Karpas-422 (cell line): ENCODE measurements around the gene MYNN. TPM values are rescaled to one million over a fixed set of nuclear protein-coding genes. Genes with fewer than 3 reads are reported as not detected.

Source experiments
- DNase-seq: peaks from one replicate; pipeline ENCODE4 v3.0.0-alpha.2; 2015
- H2AFZ ChIP-seq: fragments of 200-600 bp; sonication (generic); 2 replicates; pipeline ENCODE4 v1.6.1; 2014; ENCODE audit warnings: antibody characterized with exemption, low read length, mixed read lengths
- H3K27ac ChIP-seq: fragments of 200-600 bp; sonication (generic); 2 replicates; pipeline ENCODE4 v1.5.1; 2014; ENCODE audit warnings: mild to moderate bottlenecking, low read length, moderate library complexity
- H3K27me3 ChIP-seq: fragments of 200-600 bp; sonication (generic); 2 replicates; pipeline ENCODE4 v1.6.1; 2014; ENCODE audit warnings: low read length, mixed read lengths
- H3K36me3 ChIP-seq: fragments of 200-600 bp; sonication (generic); 2 replicates; pipeline ENCODE4 v1.6.1; 2014; ENCODE audit warnings: low read length, mixed read lengths; ENCODE audit not compliant: insufficient read depth
- H3K4me1 ChIP-seq: fragments of 200-600 bp; sonication (generic); 2 replicates; pipeline ENCODE4 v1.6.1; 2014; ENCODE audit warnings: mild to moderate bottlenecking, low read length, mixed read lengths
- H3K4me2 ChIP-seq: fragments of 200-600 bp; sonication (generic); 2 replicates; pipeline ENCODE4 v1.6.1; 2014; ENCODE audit warnings: low read length, low read depth, mild to moderate bottlenecking; ENCODE audit not compliant: poor library complexity, severe bottlenecking
- H3K4me3 ChIP-seq: fragments of 200-600 bp; sonication (generic); 2 replicates; pipeline ENCODE4 v1.5.1; 2014; ENCODE audit warnings: mild to moderate bottlenecking, antibody characterized with exemption, low read length, mixed read lengths
- H3K79me2 ChIP-seq: fragments of 200-600 bp; sonication (generic); 2 replicates; pipeline ENCODE4 v1.6.1; 2014; ENCODE audit warnings: mild to moderate bottlenecking, low read length, mixed read lengths
- H3K9ac ChIP-seq: fragments of 200-600 bp; sonication (generic); 2 replicates; pipeline ENCODE4 v1.6.0; 2014; ENCODE audit warnings: low read length
- H3K9me2 ChIP-seq: fragments of 200-600 bp; sonication (generic), shearing (Covaris generic); replicated peaks from 2 replicates; pipeline ENCODE4 v1.6.0; 2014; ENCODE audit warnings: mild to moderate bottlenecking, low read length, moderate library complexity; ENCODE audit not compliant: insufficient read depth
- H3K9me3 ChIP-seq: fragments of 300-700, 200-600 bp; sonication (generic); 2 replicates; pipeline ENCODE4 v1.6.1; 2014; ENCODE audit warnings: low read length, mixed read lengths
- H4K20me1 ChIP-seq: fragments of 200-600 bp; sonication (generic); 2 replicates; pipeline ENCODE4 v1.6.1; 2014; ENCODE audit warnings: mild to moderate bottlenecking, antibody characterized with exemption, low read length, low read depth; ENCODE audit not compliant: insufficient read depth
- total RNA-seq: library from RNA; depleted of rRNA; stranded (reverse); fragments of >200 nt; shearing (Covaris generic); gene quantifications from 2 replicates; pipeline ENCODE4 v1.2.3, GENCODE V29; 2014; ENCODE audit warnings: low replicate concordance

MYNN gene
- total RNA-seq, 1 experiment from 2014 or later = 22.7 TPM

- no peaks in the 10 kb centered on the region for H4K20me1 ChIP-seq
- no peaks in the 10 kb centered on the region for H3K9me3 ChIP-seq
- H3K4me2 ChIP-seq = no peak overlapping the region
- no peaks in the 10 kb centered on the region for H3K79me2 ChIP-seq
- H3K27me3 ChIP-seq = no peaks in the 10 kb centered on the region
- H3K4me1 ChIP-seq = peaks cover 7% of the 10 kb centered on the region; the same call in 1 of the 2 replicates
- H3K4me3 ChIP-seq = no peak overlapping the region
- DNase-seq = peak; percentile 32
- H3K9me2 ChIP-seq = no peaks in the 10 kb centered on the region
- H2AFZ ChIP-seq = no peak overlapping the region
- no peak overlapping the region for H3K9ac ChIP-seq
- H3K27ac ChIP-seq = no peak overlapping the region
- no peaks in the 10 kb centered on the region for H3K36me3 ChIP-seq
Measured at GRCh38 chr3:169754711-169755110, 18.5 kb upstream of the MYNN start.

- peak; percentile 24 for DNase-seq
- no peaks in the 10 kb centered on the region for H3K9me2 ChIP-seq
- no peak overlapping the region for H2AFZ ChIP-seq
- no peak overlapping the region for H3K27ac ChIP-seq
- H3K9ac ChIP-seq = no peak overlapping the region
- H3K36me3 ChIP-seq = no peaks in the 10 kb centered on the region
- H3K4me2 ChIP-seq = no peak overlapping the region
- no peaks in the 10 kb centered on the region for H4K20me1 ChIP-seq
- no peaks in the 10 kb centered on the region for H3K79me2 ChIP-seq
- H3K27me3 ChIP-seq = no peaks in the 10 kb centered on the region
- no peak overlapping the region for H3K4me3 ChIP-seq
- no peaks in the 10 kb centered on the region for H3K9me3 ChIP-seq
- H3K4me1 ChIP-seq = peaks cover 7% of the 10 kb centered on the region; the same call in 1 of the 2 replicates
Measured at GRCh38 chr3:169755488-169755887, 17.7 kb upstream of the MYNN start.

- H3K79me2 ChIP-seq = no peaks in the 10 kb centered on the region
- no peak overlapping the region for H3K4me2 ChIP-seq
- H4K20me1 ChIP-seq = no peaks in the 10 kb centered on the region
- H3K27me3 ChIP-seq = no peaks in the 10 kb centered on the region
- peaks cover 4% of the 10 kb centered on the region; the same call in 1 of the 2 replicates for H3K4me1 ChIP-seq
- no peaks in the 10 kb centered on the region for H3K36me3 ChIP-seq
- no peak overlapping the region for H3K4me3 ChIP-seq
- peak; percentile 33 for DNase-seq
- H2AFZ ChIP-seq = no peak overlapping the region
- no peaks in the 10 kb centered on the region for H3K9me3 ChIP-seq
- H3K9ac ChIP-seq = no peak overlapping the region
- no peaks in the 10 kb centered on the region for H3K9me2 ChIP-seq
- H3K27ac ChIP-seq = no peak overlapping the region
Measured at GRCh38 chr3:169758359-169758994, 14.7 kb upstream of the MYNN start.

GRCh38 chr3:169759256-169759655 is 13.9 kb upstream of the MYNN start:
- H3K4me1 ChIP-seq = peaks cover 11% of the 10 kb centered on the region
- no peaks in the 10 kb centered on the region for H3K9me2 ChIP-seq
- no peaks in the 10 kb centered on the region for H3K36me3 ChIP-seq
- no peak for DNase-seq
- H2AFZ ChIP-seq = no peak overlapping the region
- H3K9me3 ChIP-seq = no peaks in the 10 kb centered on the region
- no peaks in the 10 kb centered on the region for H3K27me3 ChIP-seq
- no peak overlapping the region for H3K4me3 ChIP-seq
- no peak overlapping the region for H3K27ac ChIP-seq
- no peak overlapping the region for H3K9ac ChIP-seq
- no peak overlapping the region for H3K4me2 ChIP-seq
- H4K20me1 ChIP-seq = no peaks in the 10 kb centered on the region
- no peaks in the 10 kb centered on the region for H3K79me2 ChIP-seq

- no peak overlapping the region for H3K4me3 ChIP-seq
- no peak overlapping the region for H3K27ac ChIP-seq
- H2AFZ ChIP-seq = no peak overlapping the region
- DNase-seq = no peak
- no peaks in the 10 kb centered on the region for H3K27me3 ChIP-seq
- H3K9me3 ChIP-seq = no peaks in the 10 kb centered on the region
- H3K9me2 ChIP-seq = no peaks in the 10 kb centered on the region
- no peaks in the 10 kb centered on the region for H3K36me3 ChIP-seq
- no peak overlapping the region for H3K9ac ChIP-seq
- no peaks in the 10 kb centered on the region for H3K79me2 ChIP-seq
- H3K4me1 ChIP-seq = peaks cover 16% of the 10 kb centered on the region
- no peak overlapping the region for H3K4me2 ChIP-seq
- H4K20me1 ChIP-seq = no peaks in the 10 kb centered on the region
Measured at GRCh38 chr3:169760479-169760878, 12.7 kb upstream of the MYNN start.

- Histone ChIP-seq H3K9ac (peak overlapping the region; percentile 99), H3K4me1 (peaks cover 19% of the 10 kb centered on the region), H3K36me3 (no peaks in the 10 kb centered on the region), H3K9me2 (no peaks in the 10 kb centered on the region), H2AFZ (no peak overlapping the region), H3K27me3 (no peaks in the 10 kb centered on the region), H3K4me3 (peak overlapping the region; percentile 87), H3K9me3 (no peaks in the 10 kb centered on the region), H3K79me2 (no peaks in the 10 kb centered on the region), H4K20me1 (no peaks in the 10 kb centered on the region), H3K27ac (peak overlapping the region; percentile 88), H3K4me2 (peak overlapping the region; percentile 99)
- DNase-seq = peak; percentile 88
Measured at GRCh38 chr3:169764312-169764881, 8.8 kb upstream of the MYNN start.

GRCh38 chr3:169764882-169765612 is 8.1 kb upstream of the MYNN start, which contains the start of gene TERC:
TERC (minus strand) TSS chr3:169765060.
- peaks cover 23% of the 10 kb centered on the region for H3K4me1 ChIP-seq
- no peaks in the 10 kb centered on the region for H4K20me1 ChIP-seq
- peak within 1 kb of the TSS; percentile 90 for H3K27ac ChIP-seq
- no peaks in the 10 kb centered on the region for H3K27me3 ChIP-seq
- H3K9ac ChIP-seq = peak within 1 kb of the TSS; percentile 99
- peak within 1 kb of the TSS; percentile 99 for H3K4me2 ChIP-seq
- no peaks in the 10 kb centered on the region for H3K9me3 ChIP-seq
- H2AFZ ChIP-seq = 0 out of 2 replicates have a peak within 1 kb of the TSS, but pooled peaks have one; percentile 23
- H3K79me2 ChIP-seq = no peaks in the 10 kb centered on the region
- H3K4me3 ChIP-seq = peak within 1 kb of the TSS; percentile 87
- peak; percentile 99 for DNase-seq
- H3K36me3 ChIP-seq = no peaks in the 10 kb centered on the region
- no peaks in the 10 kb centered on the region for H3K9me2 ChIP-seq
